Fibroblast of skin of scalp (primary cell): Measurements from ENCODE around the gene GPR15LG. TPM values are rescaled to one million over a fixed set of nuclear protein-coding genes. Genes with fewer than 3 reads are reported as not detected.
"Not testable (repeated sequence)": the region's sequence is repeated elsewhere in the genome, so short reads cannot be mapped to it uniquely, and the experiment has no call there.

Experiments used
- DNase-seq: peaks from one replicate; pipeline ENCODE4 v3.0.0-alpha.2; 2013
- polyA plus RNA-seq, 2 experiments: library from polyadenylated mRNA; unstranded; fragments of 120-200 nt; gene quantifications; one replicate each; pipeline ENCODE4 v1.2.1, GENCODE V29; 2013; ENCODE audit not compliant: insufficient read length in 2 of 2

GPR15LG gene
- polyA plus RNA-seq (2013, experiment 1 of 2; ENCODE audit: insufficient read length) = not detected
- polyA plus RNA-seq (2013, experiment 2 of 2; ENCODE audit: insufficient read length) = not detected

DNA sequence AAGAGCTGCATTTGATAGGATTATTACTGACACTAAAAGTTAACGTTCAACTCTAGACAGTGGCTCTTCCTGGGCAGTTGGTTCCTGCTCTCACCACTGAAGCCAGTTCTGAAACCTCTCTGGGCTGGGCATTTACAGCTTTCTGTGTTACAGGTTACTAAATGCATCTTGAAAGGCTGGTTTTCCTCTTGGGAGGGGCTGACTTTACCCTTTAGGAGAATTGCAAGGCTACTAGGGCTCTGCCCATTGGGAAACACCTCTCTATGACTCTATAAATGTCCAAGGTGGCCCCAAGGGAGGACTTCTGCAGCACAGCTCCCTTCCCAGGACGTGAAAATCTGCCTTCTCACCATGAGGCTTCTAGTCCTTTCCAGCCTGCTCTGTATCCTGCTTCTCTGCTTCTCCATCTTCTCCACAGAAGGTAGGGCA lies at the start of gene GPR15LG:
GPR15LG (plus strand) TSS at position 301 of the 429 bp plus-strand sequence; CDS start at position 352, 51 bp downstream.
- DNase-seq = no peak

DNA sequence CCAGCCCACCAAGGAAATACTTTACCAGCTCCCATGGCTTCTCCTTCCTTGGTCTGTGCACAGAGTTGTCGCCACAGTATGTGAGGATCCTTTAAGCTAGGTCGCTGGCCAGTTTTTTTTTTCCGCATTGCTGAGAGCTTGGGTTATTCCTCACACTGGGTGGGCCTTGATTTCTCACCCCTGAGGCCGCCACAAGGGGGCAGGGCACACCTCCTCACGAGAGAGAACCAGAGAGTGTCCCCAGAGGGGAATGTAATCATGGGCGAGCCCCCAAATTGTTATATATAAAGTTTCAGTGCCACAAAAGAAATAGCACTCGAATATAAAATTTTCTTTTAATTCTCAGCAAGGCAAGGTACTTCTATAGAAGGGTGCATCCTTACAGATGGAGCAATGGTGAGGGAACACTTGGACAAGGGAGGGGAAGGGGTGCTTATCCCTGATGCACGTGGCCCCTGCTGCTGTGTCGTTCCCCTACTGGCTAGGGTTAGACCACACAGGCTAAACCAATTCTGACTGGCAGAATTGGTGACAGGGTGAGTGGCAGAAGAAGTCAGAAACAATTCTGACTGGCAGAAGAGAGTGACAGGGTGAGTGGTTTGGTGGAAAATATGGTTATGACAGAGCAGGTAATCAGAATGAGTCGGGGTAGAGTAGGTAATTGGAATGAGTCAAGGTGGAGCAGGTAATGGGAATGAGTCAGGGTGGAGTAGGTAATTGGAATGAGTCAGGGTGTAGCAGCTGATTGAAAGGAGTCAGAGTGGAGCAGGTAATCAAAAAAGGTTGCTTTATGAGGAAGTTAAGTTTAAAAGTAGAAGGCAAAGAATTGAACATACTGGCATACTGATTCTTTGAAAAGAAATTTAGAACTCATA lies 47.5 kb upstream of the GPR15LG start:
- DNase-seq = not testable (repeated sequence)

DNA sequence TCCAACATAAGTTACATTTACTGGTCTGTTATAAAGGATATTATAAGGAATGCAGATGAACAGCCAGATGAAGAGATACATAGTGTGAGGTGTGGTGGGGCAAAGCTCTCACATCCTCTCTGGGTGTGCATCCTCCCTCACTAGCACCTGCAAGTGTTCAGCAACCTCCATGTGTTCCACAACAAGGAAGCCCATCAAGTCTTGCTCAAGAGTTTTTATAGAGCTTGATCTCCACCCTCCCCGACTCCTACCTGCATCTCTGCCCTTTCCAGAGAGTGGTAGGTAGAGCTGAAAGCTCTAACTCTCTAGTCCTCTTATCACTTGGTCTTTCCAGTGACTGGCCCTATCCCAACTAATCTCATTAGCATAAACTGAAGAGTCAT lies 46.8 kb upstream of the GPR15LG start:
- no peak for DNase-seq

DNA sequence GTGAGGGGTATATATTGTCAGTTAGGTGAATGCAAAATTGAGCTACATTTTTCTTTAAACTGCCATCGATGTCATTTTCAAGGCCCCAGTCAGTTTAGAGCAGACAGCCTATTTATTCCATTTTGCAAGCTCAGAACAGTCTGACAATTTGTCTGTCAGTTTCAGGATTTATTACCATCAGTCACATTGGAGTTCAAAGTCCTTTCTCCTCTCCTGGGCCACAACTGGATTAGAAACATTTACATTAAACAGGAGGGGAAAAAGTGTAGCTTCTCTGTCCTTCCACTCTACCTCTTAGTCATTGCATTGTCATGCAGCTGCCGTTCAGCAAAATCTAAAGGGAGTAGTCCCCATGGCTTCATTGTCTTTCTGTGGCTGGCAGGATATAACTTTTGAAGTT lies 37.8 kb upstream of the GPR15LG start:
- no peak for DNase-seq

DNA sequence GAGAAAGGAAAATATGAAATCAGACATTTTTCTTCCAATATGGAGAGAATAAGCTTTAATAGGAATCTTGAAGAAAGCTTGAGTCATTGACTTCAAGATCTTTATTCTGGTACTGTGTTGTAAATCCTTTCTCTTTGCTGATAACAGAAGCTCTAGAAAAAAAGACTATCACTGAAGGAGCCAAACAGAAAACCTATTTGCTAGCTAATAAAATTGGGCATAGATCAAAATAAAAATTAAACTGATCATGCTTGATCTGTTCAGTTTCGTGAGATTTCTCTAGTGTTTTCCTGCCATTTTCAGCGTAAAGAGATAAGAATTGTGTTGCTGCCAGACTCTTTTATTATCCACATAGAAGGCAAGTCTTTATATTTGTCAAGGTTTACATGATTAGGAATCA lies 35.8 kb upstream of the GPR15LG start:
- no peak for DNase-seq

DNA sequence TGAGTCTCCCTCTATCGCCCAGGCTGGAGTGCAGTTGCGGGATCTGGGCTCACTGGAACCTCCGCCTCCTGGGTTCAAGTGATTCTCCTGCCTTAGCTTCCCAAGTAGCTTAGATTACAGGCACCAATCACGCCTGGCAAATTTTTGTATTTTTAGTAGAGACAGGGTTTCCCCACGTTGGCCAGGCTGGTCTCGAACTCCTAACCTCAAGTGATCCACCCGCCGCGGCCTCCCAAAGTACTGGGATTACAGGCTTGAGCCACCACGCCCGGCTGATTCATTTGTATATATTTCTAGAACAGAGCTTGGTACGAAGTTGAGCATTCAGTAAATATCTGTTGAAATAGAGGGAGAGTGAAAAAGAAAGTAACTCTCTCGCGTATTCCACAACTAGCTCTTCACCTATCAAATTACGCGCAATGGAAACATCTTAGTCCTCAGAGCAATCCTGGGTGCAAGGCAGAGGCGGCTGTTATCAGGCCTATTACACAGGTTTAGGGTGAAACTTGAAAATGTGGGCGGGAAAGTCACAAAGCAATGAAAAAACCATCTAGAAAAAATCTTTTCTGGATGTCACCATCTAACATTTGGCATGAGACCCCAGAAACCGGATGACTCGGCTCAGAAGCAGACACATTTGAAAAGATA lies 35.0 kb upstream of the GPR15LG start:
- no peak for DNase-seq

DNA sequence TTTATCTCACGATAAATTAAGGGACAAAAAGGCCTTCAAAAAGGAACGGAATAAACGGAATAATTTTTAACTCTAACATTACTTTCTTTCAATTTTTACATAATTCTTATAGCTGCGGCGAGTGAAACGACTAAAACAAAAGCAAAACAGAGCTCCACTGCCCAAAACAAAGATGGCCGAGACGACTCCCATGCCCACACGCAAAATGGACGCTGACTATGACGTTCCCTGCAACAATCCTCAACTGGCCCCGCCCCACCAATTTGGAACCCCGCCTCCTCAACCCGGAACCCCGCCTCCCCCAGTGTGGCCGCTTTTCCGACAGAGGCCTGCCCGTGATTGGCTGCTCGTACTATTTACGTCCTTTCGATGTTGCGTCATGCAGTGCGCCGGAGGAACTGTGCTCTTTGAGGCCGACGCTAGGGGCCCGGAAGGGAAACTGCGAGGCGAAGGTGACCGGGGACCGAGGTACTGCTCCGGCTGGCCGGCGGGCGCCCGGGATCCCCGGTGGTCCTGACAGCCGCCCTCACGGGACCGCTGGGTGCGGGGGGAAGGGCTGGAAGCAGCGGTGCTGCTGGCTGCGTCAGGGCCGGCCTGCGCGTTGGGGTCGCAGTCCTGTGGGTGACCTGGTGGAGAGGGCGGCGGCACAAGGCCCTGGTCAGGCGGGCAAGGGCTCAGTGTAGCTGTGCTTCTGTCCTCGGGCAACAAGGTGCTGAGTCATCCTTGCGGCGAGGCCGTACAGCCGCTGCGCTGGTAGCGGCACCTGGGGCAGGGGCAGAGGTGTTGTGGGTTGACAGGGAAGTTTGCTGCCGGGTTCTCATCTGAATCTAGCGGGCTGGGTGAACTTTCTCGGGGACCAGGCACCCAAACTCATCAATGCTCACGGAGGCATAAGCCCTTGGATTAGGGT lies 34.2 kb upstream of the GPR15LG start, which contains the start of gene GHITM:
GHITM (plus strand) TSS at position 384 of the 910 bp plus-strand sequence. CDS start 1,992 bp downstream, outside the sequence.
- peak; percentile 99 for DNase-seq

DNA sequence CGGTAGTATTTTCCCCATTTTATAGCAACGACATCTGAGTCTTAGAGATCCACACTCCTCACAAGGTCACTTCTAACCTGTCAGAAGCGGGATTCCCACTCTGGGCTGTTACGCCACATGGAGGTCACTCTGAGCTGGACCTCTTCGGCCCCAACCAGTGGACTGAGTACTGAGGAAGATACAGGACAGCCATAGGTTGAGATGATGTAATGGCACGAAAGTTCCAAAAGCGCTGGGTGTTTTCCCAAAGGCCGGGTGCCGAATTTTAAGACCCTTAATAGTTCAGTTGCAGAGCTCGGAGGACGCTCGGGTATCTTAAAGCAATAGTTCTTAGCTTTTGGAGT lies 33.6 kb upstream of the GPR15LG start:
- DNase-seq = peak; percentile 60

DNA sequence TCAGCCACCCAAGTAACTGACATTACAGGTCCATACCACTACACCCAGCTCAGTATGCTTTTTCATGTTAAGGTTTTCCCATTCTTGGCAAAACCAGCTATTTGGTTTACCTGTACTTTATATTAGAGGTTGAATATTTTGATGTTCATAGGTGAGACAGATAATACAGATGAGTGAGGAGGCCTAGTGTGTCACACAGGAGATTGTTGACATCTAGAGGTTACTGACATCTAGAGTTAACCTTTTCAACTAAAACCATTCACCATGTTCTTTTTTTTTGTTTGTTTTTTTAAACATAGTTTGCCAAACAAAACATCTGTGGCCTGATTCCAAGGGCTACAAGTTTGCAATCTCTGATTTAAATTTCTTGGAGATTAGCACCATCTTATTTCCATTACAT lies 26.3 kb upstream of the GPR15LG start:
- no peak for DNase-seq

DNA sequence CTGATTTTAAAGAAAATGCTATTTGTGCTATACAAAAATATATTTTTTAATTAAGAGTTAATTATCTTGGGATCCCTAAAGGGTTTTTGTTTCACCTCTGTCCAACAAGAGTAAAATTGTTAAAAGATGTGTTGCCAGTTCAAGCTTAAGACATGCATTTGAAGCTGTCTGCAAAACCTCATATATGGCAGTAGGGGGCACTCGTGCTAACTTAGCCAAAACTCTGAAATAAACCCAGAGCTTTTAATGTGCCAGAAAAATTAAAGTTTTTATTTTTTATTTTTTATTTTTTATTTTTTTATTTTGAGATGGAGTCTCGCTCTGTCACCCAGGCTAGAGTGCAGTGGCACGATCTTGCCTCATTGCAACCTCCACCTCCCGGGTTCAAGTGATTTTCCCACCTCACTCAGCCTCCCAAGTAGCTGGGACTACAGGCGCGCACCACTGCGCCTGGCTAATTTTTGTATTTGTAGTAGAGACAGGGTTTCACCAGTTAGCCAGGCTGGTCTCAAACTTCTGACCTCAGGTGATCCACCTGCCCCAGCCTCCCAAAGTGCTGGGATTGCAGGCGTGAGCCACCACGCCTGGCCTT lies 25.5 kb upstream of the GPR15LG start:
- peak; percentile 41 for DNase-seq

DNA sequence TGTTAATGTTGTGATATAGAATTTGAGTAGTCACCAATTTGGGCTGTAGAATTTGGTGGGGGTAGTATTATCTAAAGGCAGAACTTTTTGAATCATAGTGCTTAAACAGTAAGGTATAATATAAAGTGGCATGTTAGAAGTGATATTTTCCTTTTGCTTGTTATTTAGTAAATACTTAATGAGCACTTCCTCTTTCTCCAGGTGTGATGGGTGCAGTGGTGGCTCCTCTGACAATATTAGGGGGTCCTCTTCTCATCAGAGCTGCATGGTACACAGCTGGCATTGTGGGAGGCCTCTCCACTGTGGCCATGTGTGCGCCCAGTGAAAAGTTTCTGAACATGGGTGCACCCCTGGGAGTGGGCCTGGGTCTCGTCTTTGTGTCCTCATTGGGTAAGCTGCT lies 23.7 kb upstream of the GPR15LG start:
- no peak for DNase-seq

DNA sequence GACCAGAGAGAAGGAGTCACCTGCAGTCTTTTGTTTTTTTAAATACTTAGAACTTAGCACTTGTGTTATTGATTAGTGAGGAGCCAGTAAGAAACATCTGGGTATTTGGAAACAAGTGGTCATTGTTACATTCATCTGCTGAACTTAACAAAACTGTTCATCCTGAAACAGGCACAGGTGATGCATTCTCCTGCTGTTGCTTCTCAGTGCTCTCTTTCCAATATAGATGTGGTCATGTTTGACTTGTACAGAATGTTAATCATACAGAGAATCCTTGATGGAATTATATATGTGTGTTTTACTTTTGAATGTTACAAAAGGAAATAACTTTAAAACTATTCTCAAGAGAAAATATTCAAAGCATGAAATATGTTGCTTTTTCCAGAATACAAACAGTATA lies 20.8 kb upstream of the GPR15LG start:
- no peak for DNase-seq

DNA sequence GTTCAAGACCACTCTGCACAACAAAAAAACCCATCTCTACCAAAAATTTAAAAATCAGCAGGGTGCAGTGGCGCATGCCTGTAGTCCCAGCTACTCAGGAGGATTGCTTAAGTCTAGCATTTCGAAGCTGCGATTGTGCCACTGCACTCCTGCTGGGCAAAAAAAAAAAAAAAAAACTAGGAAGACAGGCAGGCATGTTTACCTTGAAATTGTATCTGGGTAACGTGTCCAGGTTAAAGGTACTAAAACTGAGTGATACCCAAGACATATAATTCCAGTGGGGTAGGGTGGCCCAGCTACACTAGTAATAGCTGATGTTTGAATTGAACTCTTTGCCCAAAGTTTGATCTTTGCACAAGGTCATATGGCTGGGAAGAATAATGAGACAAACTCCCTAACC lies 18.1 kb upstream of the GPR15LG start:
- DNase-seq = no peak

DNA sequence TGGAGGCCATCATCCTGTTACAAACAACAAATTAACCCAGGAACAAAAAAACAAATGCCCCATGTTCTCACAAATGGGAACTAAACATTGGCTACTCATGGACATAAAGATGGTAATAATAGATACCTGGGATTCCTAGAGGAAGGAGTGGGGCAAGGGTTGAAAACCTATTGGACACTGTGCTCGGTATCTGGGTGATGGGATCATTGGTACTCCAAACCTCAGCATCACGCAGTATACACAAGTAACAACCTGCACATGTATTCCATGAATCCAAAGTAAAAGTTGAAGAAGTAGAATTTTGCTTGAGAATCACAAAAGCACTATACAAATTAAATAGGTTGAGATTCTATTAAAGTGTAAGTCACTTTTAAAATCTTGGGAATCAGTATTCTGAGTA lies 17.6 kb upstream of the GPR15LG start:
- no peak for DNase-seq

DNA sequence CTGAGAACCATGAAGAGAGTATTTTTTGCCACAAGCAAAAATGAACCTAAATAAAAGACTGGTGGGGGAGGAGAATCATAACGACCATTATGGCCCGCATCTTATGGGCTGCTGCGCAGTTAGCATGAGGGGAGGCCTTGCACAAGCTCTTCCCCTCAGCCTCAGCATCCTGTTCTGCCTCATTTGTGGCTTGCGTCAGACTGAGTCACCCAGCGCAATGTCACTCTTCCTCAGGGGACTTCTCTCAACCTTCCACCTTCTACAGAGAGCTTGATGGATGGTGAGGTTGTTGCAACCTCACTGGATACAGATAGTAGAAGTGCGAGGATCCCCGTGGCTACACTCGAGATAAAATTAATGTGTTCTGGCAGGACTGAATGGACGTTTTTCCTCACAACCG lies 16.8 kb upstream of the GPR15LG start:
- no peak for DNase-seq

DNA sequence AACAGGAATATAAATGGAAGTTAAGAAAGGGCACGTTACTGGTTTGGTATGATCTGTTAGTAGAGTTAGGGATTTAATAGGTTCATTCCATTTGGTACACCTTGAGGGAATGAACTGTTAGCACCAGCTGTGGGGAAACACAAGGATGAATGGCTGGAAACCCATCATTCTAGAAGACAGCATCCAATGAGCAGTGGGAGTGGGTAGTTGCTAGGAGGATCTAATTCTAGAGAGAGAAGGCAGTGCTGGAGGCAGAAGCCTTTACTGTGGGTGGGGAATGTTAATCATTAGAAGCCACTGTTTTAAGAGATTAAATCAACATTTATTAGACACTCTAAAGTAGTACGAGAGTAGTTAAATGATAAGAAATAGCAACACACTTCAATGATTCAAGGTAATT lies 15.5 kb upstream of the GPR15LG start:
- DNase-seq = no peak

DNA sequence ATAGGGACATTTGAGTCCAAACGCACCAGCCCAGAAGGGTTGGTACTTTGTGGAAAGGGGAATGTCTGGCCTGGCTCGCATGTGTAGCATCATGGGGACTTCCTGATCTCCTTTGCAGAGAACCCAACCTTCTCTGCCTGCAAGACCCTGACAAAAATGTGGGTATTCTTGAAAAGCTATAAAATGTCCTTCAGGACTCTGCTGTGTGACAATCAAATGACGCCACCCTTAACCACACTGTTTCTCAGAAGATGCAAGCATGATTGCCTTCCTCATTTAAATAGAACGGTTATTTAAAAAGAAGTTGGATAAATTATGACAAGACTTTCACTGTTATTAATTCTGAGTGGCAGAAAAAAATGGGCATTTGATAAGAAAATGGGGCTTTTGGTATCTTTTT lies 15.1 kb upstream of the GPR15LG start:
- no peak for DNase-seq

DNA sequence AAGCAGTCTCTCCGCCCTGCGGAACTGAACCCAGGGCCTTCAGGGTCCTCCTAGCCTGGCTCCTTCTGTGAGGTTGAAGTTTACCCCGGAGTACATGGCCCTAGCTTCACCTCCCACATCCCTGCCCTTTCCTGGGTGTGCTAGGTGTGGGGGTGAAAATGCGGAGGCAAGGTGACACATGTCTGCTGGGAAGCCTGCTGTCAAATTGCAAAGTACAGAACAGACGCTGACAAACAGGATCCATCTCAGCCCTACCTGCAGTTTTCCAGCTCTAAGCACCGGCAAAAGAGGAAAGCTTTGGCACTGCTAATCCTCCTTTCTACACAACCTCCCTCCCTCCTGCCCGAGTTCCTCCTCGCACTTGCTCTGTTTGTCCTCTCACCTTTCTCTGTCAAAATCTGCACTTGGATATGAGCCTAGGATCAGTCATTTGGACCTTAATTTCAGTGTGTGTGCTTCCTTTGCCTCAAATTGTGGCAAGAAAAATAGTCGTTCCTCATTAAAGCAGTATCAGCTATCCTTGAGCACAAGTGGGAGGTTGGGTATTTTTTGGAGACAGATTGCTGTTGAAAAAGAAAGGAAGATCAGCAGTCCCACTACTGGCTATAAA lies 14.4 kb upstream of the GPR15LG start:
- no peak for DNase-seq

DNA sequence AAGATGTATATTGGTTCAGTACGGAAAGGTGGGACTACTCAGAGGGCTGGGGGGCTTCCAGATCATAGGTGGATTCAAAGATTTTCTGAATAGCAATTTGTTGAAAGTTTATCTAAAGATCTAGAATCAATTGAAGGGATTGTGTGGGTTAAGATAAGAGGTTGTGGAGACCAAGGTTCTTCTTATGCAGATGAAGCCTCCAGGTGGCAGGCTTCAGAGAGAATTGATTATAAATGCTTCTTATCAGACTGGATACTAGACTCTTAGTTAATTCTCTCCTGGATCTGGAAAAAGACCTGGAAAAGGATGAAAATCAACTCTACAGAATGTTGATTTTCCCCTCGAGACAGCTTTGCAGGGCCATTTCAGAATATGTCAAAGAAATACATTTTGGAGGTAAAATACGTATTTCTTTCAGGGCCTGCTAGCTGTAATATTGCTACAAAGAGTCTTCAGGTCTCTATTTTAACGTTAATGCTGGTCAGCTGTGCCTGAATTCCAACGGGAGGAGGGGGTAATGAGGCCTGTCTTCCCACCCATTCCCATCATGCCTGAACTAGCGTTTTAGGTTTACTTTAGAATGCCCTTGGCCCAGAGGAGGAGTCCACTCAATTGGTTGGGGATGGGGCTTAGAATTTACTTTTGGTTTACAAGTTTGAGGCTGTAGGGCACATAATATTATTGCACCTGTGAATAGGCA lies 12.8 kb upstream of the GPR15LG start:
- DNase-seq = no peak

DNA sequence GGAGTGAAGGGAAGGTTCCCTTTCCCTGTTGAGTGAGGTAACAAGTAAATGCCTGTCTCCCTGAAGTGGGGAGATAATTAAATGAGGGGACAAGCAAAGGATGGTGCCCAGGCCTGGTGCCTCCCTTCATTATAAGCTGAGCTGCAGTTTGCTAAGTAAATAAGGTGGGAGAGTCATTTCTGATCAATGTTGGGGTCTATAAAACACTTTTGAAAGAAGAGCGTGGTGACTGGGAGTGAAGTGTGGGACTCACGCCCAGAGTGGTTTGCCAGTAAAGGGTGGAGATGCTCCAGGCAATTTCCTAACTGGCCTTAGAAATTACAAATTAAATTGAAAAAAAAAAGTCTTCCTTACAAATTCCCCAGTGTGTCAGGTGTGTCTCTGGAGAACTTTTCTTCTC lies 9.6 kb upstream of the GPR15LG start:
- DNase-seq = no peak

DNA sequence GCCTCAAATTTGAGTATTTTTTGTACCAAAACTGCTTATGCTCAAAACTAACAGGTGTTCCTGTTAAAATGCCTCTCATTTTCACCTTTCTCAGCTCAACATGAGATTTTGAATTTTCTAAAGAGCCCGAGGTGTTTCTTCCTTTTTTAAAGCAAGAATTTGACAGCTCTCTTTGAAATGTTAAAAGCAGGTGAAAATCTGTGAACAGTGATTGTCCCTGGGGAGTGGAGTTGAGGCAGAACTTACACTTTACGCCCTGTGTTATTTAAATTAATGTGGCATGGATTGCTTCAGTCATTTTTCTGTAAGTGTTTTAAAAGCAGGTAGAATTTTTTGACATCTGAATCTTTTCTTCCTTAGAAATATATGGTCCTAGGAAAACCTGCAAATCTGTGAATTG lies 9.2 kb upstream of the GPR15LG start:
- no peak for DNase-seq
